K562 (cell line): ENCODE results near the gene FAM227B. TPM values are rescaled to one million over a fixed set of nuclear protein-coding genes. Genes with fewer than 3 reads are reported as not detected.

Source experiments
- ATAC-seq: fragments of 200-7000 bp; cut with Tn5 transposase; 3 replicates; pipeline ENCODE4 v1.9.1; 2020; ENCODE audit warnings: moderate library complexity
- BruUV-seq: library from RNA; stranded (reverse); fragments of 400-500 nt; replicated peaks from 2 replicates; lab custom pipeline; 2021; lab: Mats Ljungman, UMichigan
- CTCF ChIA-PET: fragments of 300-600 bp; formaldehyde crosslinking; extraction: SDS; loops from one replicate; lab custom pipeline; 2021; ENCODE audit warnings: low intra/inter-chr PET ratio; lab: Yijun Ruan, JAX
- POLR2A ChIA-PET: fragments of 300-600, 350-650 bp; sonication (Branson Sonifier 250); formaldehyde crosslinking; extraction: SDS; loops from one replicate; lab custom pipeline; 2021; ENCODE audit warnings: antibody characterized with exemption, inconsistent platforms; lab: Yijun Ruan, JAX
- DNase-seq, 4 experiments: peaks; one replicate each; pipeline versions ENCODE4 v3.0.0 to v3.0.0-alpha.2; 2011 to 2018; ENCODE audit warnings: low spot score in 3 of 4, mixed read lengths in 3 of 4; ENCODE audit errors: extremely low read depth in 1 of 4
- FAIRE-seq: peaks from 2 replicates; lab custom pipeline; 2011; peaks lifted over from hg19 to GRCh38; lab: Jason Lieb, UNC
- H2AFZ ChIP-seq: 2 replicates; pipeline ENCODE4 v1.6.0; 2011; ENCODE audit warnings: low read depth, low read length, control low read depth, inconsistent platforms
- H3K27ac ChIP-seq: fragments of 200-600 bp; 3 replicates; pipeline ENCODE4 v1.8.0; 2011; ENCODE audit warnings: low read depth, mild to moderate bottlenecking, control low read depth, inconsistent platforms, low read length, moderate library complexity, mixed read lengths; ENCODE audit errors: extremely low read depth
- H3K27me3 ChIP-seq, 2 experiments: fragments of 300-600 bp in 1 of 2; 2 replicates in 1 of 2; 3 replicates in 1 of 2; pipeline versions ENCODE4 v1.6.0 to v1.8.0; 2011; ENCODE audit warnings: inconsistent platforms in 2 of 2, low read length in 2 of 2, mild to moderate bottlenecking in 1 of 2, mixed read lengths in 1 of 2, moderate library complexity in 1 of 2; ENCODE audit not compliant: control insufficient read depth in 2 of 2, insufficient read depth in 2 of 2
- H3K36me3 ChIP-seq: fragments of 300-600 bp; 3 replicates; pipeline ENCODE4 v1.8.0; 2011; ENCODE audit warnings: mild to moderate bottlenecking, low read length, inconsistent platforms; ENCODE audit not compliant: control insufficient read depth, insufficient read depth
- H3K4me1 ChIP-seq, 2 experiments: fragments of 200-600 bp in 1 of 2; replicated peaks in 1 of 2; 2 replicates in 1 of 2; 3 replicates in 1 of 2; pipeline versions ENCODE4 v1.5.1 to v1.8.0; 2011; ENCODE audit warnings: inconsistent platforms in 2 of 2, low read length in 2 of 2, mild to moderate bottlenecking in 1 of 2, mixed read lengths in 1 of 2, moderate library complexity in 1 of 2; ENCODE audit not compliant: control insufficient read depth in 2 of 2, insufficient read depth in 2 of 2
- H3K4me2 ChIP-seq: 2 replicates; pipeline ENCODE4 v1.6.1; 2011; ENCODE audit warnings: low read length, control low read depth, inconsistent platforms, mixed read lengths; ENCODE audit not compliant: insufficient read depth
- H3K4me3 ChIP-seq: fragments of 200-600 bp; sonication (generic), shearing (Covaris generic); 2 replicates; pipeline ENCODE4 v1.5.1; 2016; ENCODE audit warnings: control low read depth, inconsistent platforms
- H3K79me2 ChIP-seq: fragments of 200-600 bp; 3 replicates; pipeline ENCODE4 v1.8.0; 2011; ENCODE audit warnings: low read length, inconsistent platforms; ENCODE audit not compliant: control insufficient read depth, insufficient read depth
- H3K9ac ChIP-seq, 2 experiments: 2 replicates each; pipeline versions ENCODE4 v1.6.0 to v1.6.1; 2011; ENCODE audit warnings: low read depth in 2 of 2, low read length in 2 of 2, control low read depth in 1 of 2, inconsistent platforms in 1 of 2, mild to moderate bottlenecking in 1 of 2, mixed read lengths in 1 of 2; ENCODE audit not compliant: insufficient read depth in 1 of 2
- H3K9me1 ChIP-seq: one replicate; pipeline ENCODE4 v1.6.0; 2011; ENCODE audit warnings: inconsistent platforms, mild to moderate bottlenecking, low read length, moderate library complexity; ENCODE audit not compliant: control insufficient read depth, insufficient read depth
- H3K9me3 ChIP-seq: replicated peaks from 2 replicates; pipeline ENCODE4 v1.5.1; 2011; ENCODE audit warnings: low read depth, low read length, inconsistent platforms; ENCODE audit not compliant: control insufficient read depth, insufficient read depth
- H4K20me1 ChIP-seq: replicated peaks from 2 replicates; pipeline ENCODE4 v1.6.1; 2011; ENCODE audit warnings: low read length, inconsistent platforms, mixed read lengths; ENCODE audit not compliant: control insufficient read depth, insufficient read depth
- CBX8 ChIP-seq: fragments of 200-600 bp; sonication (generic); IDR thresholded peaks from 2 replicates; pipeline ENCODE4 v1.6.1; 2012; ENCODE audit warnings: borderline replicate concordance, mixed run types, low read depth, mild to moderate bottlenecking, moderate library complexity, mixed read lengths, low read length, control low read depth, inconsistent platforms; ENCODE audit not compliant: poor library complexity, severe bottlenecking; ENCODE audit errors: extremely low read depth
- CTBP1 ChIP-seq: fragments of 450-650 bp; IDR thresholded peaks from 2 replicates; pipeline ENCODE4 v1.6.1; 2016; ENCODE audit warnings: borderline replicate concordance
- ESRRA ChIP-seq: fragments of 450-650 bp; IDR thresholded peaks from 2 replicates; pipeline ENCODE4 v1.6.1; 2014; ENCODE audit warnings: low read depth, mild to moderate bottlenecking, moderate library complexity, borderline replicate concordance
- GTF2A2 ChIP-seq: IDR thresholded peaks from 2 replicates; pipeline ENCODE4 v1.6.1; 2016; ENCODE audit warnings: mild to moderate bottlenecking, missing genetic modification characterization, missing compliant biosample characterization
- NFIC ChIP-seq: fragments of 450-650 bp; IDR thresholded peaks from 2 replicates; pipeline ENCODE4 v1.6.1; 2017; ENCODE audit warnings: mild to moderate bottlenecking, inconsistent platforms
- PHF21A ChIP-seq: fragments of 450-650 bp; IDR thresholded peaks from 2 replicates; pipeline ENCODE4 v1.6.1; 2017; ENCODE audit warnings: low read depth, borderline replicate concordance
- RAD51 ChIP-seq: fragments of 450-650 bp; IDR thresholded peaks from 2 replicates; pipeline ENCODE4 v1.7.1; 2016; ENCODE audit warnings: low read depth, mild to moderate bottlenecking, borderline replicate concordance
- SRSF7 ChIP-seq: fragments of 200-400 bp; formaldehyde crosslinking; optimal IDR thresholded peaks from 2 replicates; pipeline ENCODE3; 2017; ENCODE audit warnings: mild to moderate bottlenecking, low read depth, low read length
- ZBTB7A ChIP-seq: IDR thresholded peaks from 2 replicates; pipeline ENCODE4 v1.6.1; 2011; ENCODE audit warnings: low read depth, mild to moderate bottlenecking, low read length, moderate library complexity, borderline replicate concordance; ENCODE audit not compliant: control insufficient read depth
- ZNF347 ChIP-seq: fragments of 450-650 bp; formaldehyde crosslinking; IDR thresholded peaks from 2 replicates; pipeline ENCODE4 v1.4.0; 2020; ENCODE audit warnings: low read depth, mild to moderate bottlenecking, moderate library complexity
- WGBS: fragments of 100-300 bp; shearing (Covaris generic); methylation state at CpG from one replicate; pipeline ENCODE4 v1.1.6; 2016; ENCODE audit warnings: low coverage, mixed read lengths; ENCODE audit not compliant: insufficient coverage; ENCODE audit errors: missing lambda C conversion rate; 5-methylcytosine and 5-hydroxymethylcytosine counted together
- in situ Hi-C: fragments of 300-500 bp; cut with MboI; formaldehyde crosslinking; loops from 4 replicates; pipeline ENCODE4 v1.15.0; 2018; ENCODE audit warnings: inconsistent platforms, mixed read lengths
- intact Hi-C: fragments of 100-400 bp; cut with micrococcal nuclease; formaldehyde crosslinking; loops from 2 replicates; pipeline ENCODE4 v1.14.2; 2022
- polyA plus RNA-seq, 8 experiments: library from polyadenylated mRNA; depleted of rRNA in 4 of 8; stranded (reverse) in 5 of 8; unstranded in 3 of 8; fragments of >200 nt; fragmentation: Nextera tagmentation in 2 of 8; fragmentation: Illumina TruSeq in 1 of 8; extraction: Ambion mirVana in 2 of 8; extraction: Trizol in 1 of 8; gene quantifications; 2 replicates each; pipeline versions ENCODE4 v1.2.1 to v1.2.3, GENCODE V29; 2011 to 2014; ENCODE audit warnings: inconsistent platforms in 1 of 8, missing spikeins in 1 of 8
- total RNA-seq, 7 experiments: library from RNA; depleted of rRNA in 6 of 7; stranded (reverse); fragments of >200 nt in 6 of 7; fragmentation: Illumina TruSeq in 2 of 7; extraction: Trizol in 2 of 7; gene quantifications; 2 replicates each; pipeline versions ENCODE4 v1.2.1 to v1.2.3, GENCODE V29; 2011 to 2021; ENCODE audit warnings: low replicate concordance in 1 of 7
- TF ChIP-seq, protein P1 (sequence below): fragments of 250-450 bp; sonication (Bioruptor Pico); IDR thresholded peaks from 2 replicates; pipeline ENCODE4 v1.5.0; 2021; ENCODE audit warnings: mild to moderate bottlenecking, borderline replicate concordance
- TF ChIP-seq, protein P2 (sequence below): fragments of 250-450 bp; sonication (Bioruptor Pico); IDR thresholded peaks from 2 replicates; pipeline ENCODE4 v1.8.0; 2021; ENCODE audit warnings: moderate library complexity, mild to moderate bottlenecking, inconsistent platforms

The FAM227B gene
- total and polyA plus RNA-seq, 9 of the 15 experiments (the other 6 are each of a cell fraction or from before 2014, with no cell fraction given): 5.1 to 12.5 (median 11.2) TPM

DNA sequence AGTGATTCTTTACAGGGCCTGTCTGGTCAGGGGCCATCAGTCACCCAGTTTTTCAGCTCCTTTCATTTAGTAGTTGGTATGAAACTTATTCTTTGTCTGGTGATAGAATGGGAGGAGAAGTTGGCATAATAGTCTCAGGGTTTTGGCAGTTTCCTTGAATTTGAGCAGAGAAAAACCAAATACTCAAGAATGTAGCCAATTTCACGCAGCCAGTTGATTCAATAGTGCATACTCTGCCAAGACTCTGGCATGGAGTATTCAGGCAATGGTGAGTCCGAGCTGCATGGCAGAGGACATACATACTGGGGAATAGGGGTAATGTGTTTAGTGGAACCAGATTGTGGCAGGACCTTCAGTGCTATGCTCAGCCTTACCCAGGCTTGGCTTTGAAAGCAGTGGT, 332.2 kb downstream of the FAM227B start:
- Histone ChIP-seq H4K20me1 (no peaks in the 10 kb centered on the region), H3K4me2 (no peak overlapping the region), H3K9me1 (no peaks in the 10 kb centered on the region), H3K4me1 (no peaks in the 10 kb centered on the region), H3K79me2 (no peaks in the 10 kb centered on the region), H3K4me3 (no peak overlapping the region), H3K9me3 (no peaks in the 10 kb centered on the region), H3K27ac (no peak overlapping the region), H2AFZ (no peak overlapping the region), H3K36me3 (peaks cover 84% of the 10 kb centered on the region), H3K9ac (no peak overlapping the region), H3K27me3 (no peaks in the 10 kb centered on the region)
- ChIA-PET CTCF (no interaction called here), POLR2A (interaction anchor here (0.6 to 1.3 kb wide), 2 partner anchors 8 to 923 kb away, joined by 3 read pairs; no protein-coding TSS in a partner anchor)
- ATAC-seq (no peak), FAIRE-seq (no peak), DNase-seq (no peak)
- no TSS peak for BruUV-seq
- intact Hi-C loops: no loop called here
- TF ChIP-seq RAD51: no peak
- TF ChIP-seq CBX8: no peak
- TF ChIP-seq NFIC: no peak
- in situ Hi-C loops: no loop called here
- WGBS: 100% methylated on average over 2 of the region's 2 CpGs

DNA sequence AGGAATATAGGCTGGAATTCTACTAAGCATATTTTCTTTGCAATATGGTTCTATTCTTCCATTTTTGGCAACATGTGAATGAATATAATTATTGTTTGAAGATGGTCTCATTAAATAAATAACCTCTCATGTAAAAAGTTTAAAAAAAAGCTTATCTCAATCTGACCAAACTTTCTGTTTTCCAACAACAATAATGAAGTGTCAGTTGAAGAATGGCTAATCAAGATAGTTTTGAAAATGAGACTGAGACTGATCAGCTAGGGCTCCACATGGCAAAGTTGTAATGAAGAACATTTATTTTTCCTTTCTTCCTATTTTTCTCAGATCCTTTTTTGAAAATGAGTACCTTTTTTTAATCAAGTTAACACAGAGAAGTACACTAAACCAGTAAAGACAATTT, 333.1 kb downstream of the FAM227B start:
- Histone ChIP-seq H3K4me3 (no peak overlapping the region), H3K79me2 (no peaks in the 10 kb centered on the region), H3K9ac (no peak overlapping the region), H3K27me3 (no peaks in the 10 kb centered on the region), H3K9me3 (no peaks in the 10 kb centered on the region), H2AFZ (no peak overlapping the region), H3K4me1 (no peaks in the 10 kb centered on the region), H3K27ac (no peak overlapping the region), H3K9me1 (no peaks in the 10 kb centered on the region), H4K20me1 (no peaks in the 10 kb centered on the region), H3K4me2 (no peak overlapping the region), H3K36me3 (peaks cover 85% of the 10 kb centered on the region)
- FAIRE-seq: no peak
- in situ Hi-C loops (no loop called here), intact Hi-C loops (no loop called here)
- ChIA-PET POLR2A (no interaction called here), CTCF (no interaction called here)
- TF ChIP-seq ZBTB7A: no peak
- TF ChIP-seq, protein P1, sequence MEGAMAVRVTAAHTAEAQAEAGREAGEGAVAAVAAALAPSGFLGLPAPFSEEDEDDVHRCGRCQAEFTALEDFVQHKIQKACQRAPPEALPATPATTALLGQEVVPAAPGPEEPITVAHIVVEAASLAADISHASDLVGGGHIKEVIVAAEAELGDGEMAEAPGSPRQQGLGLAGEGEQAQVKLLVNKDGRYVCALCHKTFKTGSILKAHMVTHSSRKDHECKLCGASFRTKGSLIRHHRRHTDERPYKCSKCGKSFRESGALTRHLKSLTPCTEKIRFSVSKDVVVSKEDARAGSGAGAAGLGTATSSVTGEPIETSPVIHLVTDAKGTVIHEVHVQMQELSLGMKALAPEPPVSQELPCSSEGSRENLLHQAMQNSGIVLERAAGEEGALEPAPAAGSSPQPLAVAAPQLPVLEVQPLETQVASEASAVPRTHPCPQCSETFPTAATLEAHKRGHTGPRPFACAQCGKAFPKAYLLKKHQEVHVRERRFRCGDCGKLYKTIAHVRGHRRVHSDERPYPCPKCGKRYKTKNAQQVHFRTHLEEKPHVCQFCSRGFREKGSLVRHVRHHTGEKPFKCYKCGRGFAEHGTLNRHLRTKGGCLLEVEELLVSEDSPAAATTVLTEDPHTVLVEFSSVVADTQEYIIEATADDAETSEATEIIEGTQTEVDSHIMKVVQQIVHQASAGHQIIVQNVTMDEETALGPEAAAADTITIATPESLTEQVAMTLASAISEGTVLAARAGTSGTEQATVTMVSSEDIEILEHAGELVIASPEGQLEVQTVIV (CRISPR knock-in tag): no peak
- TF ChIP-seq PHF21A: no peak
- TF ChIP-seq ZNF347 (CRISPR knock-in tag): no peak
- no peak for TF ChIP-seq SRSF7
- TF ChIP-seq ESRRA: no peak
- TF ChIP-seq CTBP1: no peak
- TF ChIP-seq, protein P2, sequence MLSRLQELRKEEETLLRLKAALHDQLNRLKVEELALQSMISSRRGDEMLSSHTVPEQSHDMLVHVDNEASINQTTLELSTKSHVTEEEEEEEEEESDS (CRISPR knock-in tag): no peak
- TF ChIP-seq GTF2A2 (tag): no peak
- BruUV-seq: no TSS peak
- no peak for ATAC-seq
- DNase-seq: no peak
